ENCODE measurements around the gene WDR31.

- TF ChIP-seq CTCF (IDR thresholded peaks at IDR 0.05) (no peak), POLR2A (IDR thresholded peaks at IDR 0.05) (no peak)
Measured at GRCh38 chr9:113356686-113357292, 16.7 kb upstream of the WDR31 start.
